DMS114 treated with DMSO at 0.1 percent for 48 hours (cell line): ENCODE results near the gene NEBL.
"Not testable (repeated sequence)": the region's sequence is repeated elsewhere in the genome, so short reads cannot be mapped to it uniquely, and the experiment has no call there.

ENCODE experiments used
- DNase-seq: peaks from one replicate; lab custom pipeline; 2025; ENCODE audit not compliant: unreplicated experiment; lab: John Stamatoyannopoulos, UW

NEBL gene, protein sequence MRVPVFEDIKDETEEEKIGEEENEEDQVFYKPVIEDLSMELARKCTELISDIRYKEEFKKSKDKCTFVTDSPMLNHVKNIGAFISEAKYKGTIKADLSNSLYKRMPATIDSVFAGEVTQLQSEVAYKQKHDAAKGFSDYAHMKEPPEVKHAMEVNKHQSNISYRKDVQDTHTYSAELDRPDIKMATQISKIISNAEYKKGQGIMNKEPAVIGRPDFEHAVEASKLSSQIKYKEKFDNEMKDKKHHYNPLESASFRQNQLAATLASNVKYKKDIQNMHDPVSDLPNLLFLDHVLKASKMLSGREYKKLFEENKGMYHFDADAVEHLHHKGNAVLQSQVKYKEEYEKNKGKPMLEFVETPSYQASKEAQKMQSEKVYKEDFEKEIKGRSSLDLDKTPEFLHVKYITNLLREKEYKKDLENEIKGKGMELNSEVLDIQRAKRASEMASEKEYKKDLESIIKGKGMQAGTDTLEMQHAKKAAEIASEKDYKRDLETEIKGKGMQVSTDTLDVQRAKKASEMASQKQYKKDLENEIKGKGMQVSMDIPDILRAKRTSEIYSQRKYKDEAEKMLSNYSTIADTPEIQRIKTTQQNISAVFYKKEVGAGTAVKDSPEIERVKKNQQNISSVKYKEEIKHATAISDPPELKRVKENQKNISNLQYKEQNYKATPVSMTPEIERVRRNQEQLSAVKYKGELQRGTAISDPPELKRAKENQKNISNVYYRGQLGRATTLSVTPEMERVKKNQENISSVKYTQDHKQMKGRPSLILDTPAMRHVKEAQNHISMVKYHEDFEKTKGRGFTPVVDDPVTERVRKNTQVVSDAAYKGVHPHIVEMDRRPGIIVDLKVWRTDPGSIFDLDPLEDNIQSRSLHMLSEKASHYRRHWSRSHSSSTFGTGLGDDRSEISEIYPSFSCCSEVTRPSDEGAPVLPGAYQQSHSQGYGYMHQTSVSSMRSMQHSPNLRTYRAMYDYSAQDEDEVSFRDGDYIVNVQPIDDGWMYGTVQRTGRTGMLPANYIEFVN

DNA sequence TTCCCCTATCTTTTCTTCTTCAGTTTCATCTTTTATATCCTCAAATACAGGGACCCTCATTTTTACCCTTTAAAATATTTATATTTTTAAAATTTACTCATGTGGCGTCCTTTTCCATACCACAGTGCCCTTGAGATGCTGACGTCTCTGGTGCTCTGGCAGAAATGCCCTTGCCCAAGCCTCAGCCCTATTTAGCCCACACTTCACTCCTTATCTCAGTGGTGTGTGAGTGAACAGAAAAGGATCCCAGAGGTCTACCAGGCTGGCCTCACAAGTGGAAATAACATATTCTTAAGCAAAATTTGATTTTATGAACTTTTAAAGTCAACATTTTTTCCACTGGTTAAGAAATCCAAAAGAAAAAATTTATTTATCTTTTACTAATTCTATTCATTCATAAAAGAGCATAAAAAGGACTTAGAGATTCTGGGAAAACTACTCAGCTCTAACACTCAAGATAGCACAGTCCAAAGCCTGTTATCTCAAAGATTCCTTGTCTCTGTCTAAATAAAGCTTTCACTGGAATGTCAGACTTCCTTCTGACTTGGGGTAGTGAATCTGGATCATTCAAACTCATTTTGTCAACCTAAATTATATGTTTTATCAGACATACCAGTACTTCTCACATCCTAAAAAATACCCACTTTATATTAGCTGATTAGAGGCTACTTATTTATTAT lies at the start of gene NEBL:
Gene NEBL, minus strand, starts transcription at position 166 of the 680 bp plus-strand sequence. Its CDS starts 106 bp downstream, at position 60.
- no peak for DNase-seq

DNA sequence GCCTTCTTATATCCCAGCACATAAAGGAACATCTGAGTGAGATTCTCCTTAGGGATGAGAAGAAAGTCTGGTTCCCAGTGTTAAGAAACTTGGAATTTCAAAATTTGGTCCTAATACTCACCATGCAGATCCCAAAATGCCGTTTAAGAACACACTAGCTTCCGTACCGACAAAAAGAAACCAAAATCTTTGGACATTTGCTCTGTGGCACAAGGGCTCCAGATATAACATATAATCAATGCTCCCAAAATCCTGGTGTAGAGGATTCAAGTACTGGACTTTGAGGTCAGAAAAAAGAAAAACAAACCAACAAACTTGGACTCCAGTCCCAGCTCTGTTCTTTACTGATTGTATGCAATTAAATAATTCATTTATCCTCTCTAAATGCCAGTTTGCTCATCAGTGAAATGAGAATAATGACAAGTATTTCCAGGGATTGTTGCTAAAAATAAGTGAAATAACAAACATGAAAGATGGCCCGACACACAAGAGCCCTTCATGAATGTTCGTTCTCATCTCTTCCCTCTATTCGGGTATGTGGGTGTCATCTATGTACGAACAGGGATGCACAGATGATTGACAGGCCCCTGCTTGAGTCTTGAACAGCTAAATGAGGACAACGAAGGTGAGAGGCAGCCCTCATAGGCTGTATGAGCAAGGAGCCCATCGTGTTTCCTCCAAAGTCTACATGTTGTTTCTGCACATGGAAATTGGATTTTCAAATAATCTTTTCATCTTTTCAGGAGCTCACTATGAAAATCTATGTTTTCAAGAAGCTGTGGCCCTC lies 48.6 kb upstream of the NEBL start:
- DNase-seq: no peak

DNA sequence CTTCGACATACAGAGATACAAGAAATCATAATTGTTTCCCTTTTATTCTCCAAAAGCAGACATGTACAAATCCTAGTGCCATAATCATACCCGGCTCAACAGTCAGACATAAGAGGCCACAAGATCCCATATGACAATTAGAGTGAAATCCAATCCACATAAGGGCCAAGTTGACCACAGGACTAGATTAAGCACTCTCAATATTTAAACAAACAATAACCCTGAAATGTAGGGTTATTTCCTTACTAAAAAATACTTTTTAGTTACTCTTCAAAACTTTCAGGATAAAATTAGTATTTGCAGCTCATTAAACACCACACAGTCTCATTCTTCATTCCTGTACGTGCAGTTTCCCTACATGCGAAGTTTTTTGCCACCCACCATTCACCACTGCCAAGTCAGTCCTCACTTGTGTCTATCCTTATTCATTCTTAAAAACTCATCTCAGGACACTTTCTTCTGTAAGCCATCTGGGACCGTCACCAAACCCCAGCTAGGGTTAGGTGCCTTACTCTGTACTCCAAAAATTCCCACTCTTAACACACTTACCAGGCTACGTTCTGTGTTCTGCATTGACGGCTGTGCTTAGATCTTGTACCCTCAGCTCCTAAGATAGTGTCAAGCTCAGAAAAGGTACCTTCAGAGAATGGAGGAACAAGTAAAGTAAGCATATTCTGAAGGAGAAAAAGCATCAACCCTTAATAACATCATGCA lies 47.8 kb upstream of the NEBL start:
- no peak for DNase-seq

DNA sequence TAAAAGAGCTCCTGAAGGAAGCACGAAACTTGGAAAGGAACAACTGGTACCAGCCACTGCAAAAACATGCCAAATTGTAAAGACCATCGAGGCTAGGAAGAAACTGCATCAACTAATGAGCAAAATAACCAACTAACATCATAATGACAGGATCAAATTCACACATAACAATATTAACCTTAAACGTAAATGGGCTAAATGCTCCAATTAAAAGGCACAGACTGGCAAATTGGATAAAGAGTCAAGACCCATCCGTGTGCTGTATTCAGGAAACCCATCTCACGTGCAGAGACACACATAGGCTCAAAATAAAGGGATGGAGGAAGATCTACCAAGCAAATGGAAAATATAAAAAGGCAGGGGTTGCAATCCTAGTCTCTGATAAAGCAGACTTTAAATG lies 42.3 kb upstream of the NEBL start:
- DNase-seq: not testable (repeated sequence)

DNA sequence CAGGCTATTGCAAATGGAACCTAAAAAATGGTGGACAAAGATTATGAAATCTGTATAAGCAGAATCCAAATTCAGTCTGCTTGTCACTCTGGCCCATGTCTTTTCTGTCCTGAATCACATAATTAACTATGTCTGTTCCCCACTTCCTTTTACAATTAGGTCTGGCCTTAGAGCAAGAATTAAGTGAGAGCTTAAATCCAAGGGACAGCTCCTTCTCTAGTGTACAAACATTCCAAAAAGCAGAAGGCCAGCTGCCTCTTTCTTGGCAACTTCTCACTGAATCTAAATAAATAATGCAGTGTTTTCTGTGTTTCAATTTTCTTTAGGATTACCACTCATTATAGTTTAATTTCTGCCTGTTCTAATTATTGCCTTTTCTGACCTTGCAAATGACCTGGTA lies 39.3 kb upstream of the NEBL start:
- no peak for DNase-seq

DNA sequence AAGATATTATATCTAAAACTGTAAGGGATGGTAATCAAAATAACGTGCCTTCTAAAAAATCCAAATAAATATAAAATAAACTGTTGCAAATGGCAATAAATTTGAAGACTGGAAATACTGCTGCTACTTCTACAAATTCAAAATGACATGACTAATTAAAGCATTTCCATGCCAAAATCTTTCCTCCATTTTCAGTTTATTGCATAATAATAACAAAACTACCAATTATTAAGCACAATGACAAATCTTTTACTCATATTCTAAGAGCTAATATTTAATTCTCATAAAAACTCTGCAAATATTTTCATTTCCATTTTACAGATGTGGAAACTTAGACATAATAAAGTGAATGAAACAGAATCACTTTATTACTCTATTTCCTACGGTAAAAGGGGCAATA lies 38.8 kb upstream of the NEBL start:
- DNase-seq: no peak

DNA sequence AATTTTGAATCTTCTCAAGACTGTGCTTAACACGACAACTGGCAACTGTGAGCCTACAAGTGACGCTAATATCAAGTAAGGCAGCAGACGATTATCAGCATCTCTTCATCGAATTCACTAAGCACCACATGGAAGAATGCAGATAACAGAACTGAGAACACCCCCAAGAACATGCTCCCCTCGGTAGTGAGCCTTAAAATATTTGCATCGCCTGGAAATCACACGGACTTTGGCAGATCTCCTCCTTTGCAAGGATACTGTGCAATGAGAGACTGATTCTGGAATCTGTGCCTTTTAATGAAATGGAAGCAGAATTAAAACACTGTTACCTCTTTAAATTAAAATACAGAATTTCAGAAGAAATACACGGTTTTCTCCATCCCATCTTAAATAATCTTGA lies 38.2 kb upstream of the NEBL start:
- DNase-seq: no peak

DNA sequence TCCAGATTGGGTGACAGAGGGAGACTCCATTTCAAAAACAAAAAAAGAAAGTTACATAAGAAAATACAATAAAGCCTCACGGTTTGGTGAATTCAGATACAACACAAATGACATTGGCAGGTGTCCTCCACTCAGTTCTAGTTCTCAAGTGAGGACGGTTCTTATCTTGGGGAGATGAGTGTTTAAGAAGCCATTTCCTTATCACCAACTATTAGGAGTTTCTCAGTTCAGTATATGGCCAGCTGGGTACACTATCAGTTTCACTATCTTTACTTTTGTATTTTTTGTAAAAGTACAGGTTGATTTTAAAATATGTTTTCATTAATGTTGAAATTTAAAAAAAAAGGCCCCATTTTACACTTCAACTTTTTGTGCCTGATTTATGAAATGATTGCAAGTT lies 36.6 kb upstream of the NEBL start:
- DNase-seq: no peak

DNA sequence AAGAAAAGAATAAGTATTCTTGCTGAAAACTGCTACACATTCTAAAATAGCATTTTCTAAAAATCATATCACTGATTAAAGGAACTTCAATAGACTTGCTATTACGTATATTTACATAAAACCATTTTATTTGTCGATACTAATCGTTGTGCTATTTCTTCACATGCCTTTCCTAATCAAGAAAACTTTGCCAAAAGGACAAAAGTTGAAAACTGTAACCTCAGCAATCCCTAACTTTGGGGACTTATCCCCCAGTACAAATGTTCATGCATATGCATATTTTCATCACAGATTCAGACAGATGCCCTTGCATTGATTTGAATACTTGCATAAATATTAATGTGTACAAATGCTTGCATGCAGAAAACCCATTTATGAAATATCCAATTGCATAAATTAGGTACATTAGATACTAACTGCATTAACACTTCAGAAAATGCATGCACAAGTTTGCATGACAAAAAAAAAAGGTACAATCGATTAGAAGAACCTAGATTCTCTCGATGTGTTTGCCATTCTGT lies 35.6 kb upstream of the NEBL start:
- DNase-seq: no peak

DNA sequence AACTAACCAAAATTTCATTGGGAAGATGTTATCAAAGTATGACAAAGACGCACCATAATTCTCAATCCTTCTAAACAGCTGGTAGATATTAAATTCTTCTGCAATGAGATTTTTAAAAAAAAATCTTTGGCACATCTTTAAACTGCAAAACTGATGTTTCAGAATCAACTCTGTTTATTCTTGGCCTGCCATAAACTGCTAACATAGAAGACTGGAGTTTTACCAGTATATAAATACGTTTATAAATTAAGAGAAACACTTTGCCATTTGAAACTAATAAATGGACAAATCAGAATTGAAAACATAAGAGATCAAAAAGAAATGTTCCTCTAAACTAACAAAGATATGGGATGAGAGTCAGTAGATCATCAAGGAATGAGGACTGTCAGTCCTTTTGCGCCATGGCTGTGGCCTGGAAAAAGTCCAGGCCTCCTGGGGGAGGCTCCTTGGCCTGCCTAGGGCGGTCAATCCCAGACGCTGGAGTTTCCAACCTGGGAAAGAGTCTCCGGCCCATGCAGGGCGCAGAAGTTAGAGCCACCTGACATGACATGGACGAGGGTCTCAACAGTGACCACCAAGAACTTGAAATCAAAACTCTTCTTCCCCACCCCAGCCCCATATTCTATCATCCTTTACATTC lies 34.2 kb upstream of the NEBL start:
- DNase-seq: no peak

DNA sequence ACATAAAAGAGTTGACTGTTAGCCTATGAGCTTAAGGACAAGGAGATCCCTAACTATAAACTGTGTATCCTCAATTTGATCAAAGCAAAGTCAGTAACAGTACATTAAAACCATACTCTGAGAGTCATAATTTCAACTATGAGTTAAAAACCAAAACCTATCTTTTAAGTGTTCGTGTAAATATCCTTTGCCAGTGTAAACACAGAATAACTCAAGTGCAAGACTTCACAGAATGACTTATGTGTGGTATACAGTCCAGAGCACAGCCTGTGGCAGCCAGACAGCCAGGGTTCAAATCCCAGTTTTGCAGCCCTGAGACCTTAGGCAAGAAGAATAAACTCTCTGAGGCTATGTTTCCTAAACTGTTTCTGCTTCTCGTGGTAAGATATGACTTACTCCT lies 30.3 kb upstream of the NEBL start:
- no peak for DNase-seq

DNA sequence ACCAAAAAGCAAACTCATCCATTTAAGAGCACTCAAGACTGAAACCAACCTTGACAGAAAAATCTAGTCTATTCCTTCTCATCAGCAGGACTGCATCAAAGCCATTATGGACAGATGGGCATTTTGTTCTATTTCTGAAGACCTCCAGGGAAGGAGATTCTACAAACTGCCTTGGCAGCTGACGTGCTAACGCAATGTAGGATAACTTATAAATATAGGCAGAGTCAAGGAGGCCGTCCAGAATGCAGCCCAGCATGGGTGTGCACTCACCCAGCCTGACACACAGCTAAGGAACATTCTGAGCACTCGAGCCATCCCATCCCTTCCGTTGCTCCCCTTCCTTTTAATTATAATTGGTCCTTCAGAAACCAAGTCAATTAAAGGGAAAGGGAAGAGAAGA lies 25.3 kb upstream of the NEBL start:
- DNase-seq: no peak

DNA sequence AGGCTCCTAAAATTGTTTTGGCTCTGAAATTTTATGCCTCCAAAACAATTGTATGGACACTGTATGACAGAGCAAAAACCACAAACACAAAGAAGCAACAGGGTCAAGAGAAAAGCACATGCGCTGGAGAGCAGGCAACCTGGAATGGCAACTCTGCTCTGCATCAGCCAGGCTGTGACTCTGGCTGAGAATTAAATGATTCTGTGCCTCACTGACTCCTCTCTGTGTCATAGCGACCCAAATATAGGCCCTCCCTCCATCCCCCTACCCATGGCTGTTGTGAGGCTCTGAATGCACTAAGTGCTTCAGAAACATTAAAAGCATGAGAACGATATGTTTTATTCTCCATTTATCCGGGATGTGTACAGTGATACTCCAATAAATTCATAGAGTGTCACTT lies 24.9 kb upstream of the NEBL start:
- no peak for DNase-seq

DNA sequence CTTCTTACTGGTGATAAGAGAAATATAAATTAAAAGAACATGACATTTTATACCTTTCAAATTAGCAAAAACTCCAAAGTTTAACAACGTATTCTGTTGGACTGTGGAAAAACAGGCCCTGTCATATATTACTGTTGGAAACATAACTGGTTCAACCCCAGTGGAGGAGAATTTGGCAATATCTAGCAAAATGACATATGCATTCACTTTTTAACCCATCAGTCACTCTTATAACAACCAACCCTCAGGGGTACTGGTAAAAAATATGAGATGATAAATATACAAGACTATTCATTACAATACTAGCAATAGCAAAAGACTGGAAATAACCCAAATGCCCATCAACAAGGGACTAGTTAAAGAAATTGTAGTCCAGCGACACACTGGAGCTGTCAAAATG lies 22.9 kb upstream of the NEBL start:
- no peak for DNase-seq

DNA sequence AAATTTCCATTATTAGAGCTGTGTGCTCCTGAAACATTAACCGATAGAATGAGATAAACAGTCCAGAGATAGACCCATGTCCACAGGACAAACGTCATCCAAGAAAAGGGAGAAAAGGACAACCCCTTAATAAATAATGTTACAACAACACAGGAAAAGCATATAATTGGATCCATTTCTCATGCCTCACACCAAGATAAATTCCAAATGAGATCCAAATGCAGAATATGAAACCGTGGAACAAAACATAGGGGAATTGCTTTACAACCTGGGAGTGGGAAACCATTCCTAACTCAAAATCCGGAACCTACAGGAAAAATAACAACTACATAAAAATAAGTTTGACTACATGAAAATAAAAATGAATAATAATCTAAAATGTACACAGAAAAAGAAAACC lies 22.4 kb upstream of the NEBL start:
- no peak for DNase-seq

DNA sequence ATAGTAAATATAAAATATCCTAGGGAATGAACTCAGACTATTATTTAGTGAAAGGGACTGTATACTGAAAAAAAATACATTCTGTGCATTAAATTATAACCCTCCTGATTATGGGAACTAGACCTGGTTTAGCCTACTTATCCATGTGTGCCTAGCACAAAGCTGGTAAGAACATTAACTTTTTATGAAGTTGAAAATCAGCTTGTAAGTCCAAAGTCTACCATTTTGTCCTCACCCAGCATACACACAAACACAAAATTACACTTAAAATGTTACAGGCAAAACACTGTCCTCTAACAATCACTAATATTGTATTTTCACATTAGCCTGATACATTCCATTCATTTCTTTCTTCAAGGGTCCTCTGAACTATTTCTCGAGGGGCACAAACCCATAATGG lies 19.9 kb upstream of the NEBL start:
- DNase-seq: no peak

DNA sequence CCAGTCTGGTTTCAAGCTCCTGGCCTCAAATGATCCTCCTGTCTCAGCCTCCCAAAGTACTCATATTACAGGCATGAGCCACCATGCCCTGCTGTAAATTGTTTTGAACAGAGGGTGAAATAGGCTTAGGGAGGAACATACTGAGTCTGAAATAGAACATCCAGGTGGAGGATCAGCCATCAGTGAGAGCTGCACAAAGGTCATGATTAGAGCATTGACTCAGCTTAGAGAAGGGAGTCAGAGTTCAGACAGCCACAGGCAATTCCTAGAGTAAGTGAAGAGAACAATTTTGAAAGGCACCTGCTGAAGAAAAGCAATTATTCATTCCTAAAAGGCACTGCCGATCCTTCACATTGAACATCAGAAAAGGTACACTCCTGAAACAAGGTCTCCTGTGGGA lies 15.9 kb upstream of the NEBL start:
- no peak for DNase-seq

DNA sequence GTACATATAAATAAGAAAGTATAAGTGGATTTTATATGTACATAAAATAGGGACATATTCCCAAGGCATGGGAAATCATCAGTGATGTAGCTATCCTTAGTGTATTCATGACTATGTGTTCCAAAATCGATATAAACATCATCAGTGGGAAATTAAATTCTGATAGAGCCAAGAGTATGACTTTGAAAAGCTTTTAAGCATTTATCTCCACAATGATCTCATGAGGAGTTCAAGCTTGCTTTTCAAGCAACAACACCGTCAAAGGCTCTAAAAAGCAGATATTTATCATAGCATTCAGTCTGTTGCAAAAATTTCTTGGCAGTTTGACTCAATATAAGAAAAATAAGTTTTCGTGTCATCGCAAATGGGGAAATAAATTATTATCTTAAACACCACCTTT lies 14.5 kb upstream of the NEBL start:
- no peak for DNase-seq

DNA sequence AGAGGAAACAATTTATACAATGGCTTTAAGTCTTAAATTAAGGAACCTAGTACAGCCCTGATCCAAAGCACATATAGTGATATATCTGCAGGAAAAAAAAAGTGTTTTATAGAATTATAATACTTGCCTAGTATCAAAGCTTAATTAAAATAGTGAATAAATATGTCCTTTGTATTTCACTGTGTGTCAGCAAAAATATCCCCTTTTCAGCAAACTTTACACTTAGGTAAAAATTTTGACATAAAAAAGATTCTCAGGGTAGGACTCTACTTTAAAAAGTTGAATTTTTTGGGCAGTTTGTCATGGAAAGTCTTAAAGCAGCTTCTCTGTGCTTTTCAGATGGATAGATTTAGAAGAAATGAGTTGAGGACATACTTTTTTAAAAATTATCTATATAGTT lies 12.7 kb upstream of the NEBL start:
- no peak for DNase-seq
